NT2/D1 (cell line): ENCODE data around the gene CEP78.
A peak's percentile ranks its signal among the peaks of the same experiment; 100 is the strongest.

Source experiments
- DNase-seq: peaks from one replicate; pipeline ENCODE4 v3.0.0-alpha.2; 2011; ENCODE audit warnings: low read depth, low spot score
- H3K27me3 ChIP-seq: 2 replicates; pipeline ENCODE4 v1.6.0; 2011; ENCODE audit warnings: mild to moderate bottlenecking; ENCODE audit not compliant: insufficient read length, insufficient read depth
- H3K36me3 ChIP-seq: 2 replicates; pipeline ENCODE4 v1.6.1; 2011; ENCODE audit warnings: mild to moderate bottlenecking, low read length, mixed read lengths; ENCODE audit not compliant: insufficient read depth, insufficient read length
- H3K4me1 ChIP-seq: 2 replicates; pipeline ENCODE4 v1.5.1; 2011; ENCODE audit not compliant: insufficient read depth, insufficient read length
- H3K4me3 ChIP-seq: 2 replicates; pipeline ENCODE4 v1.5.1; 2011; ENCODE audit warnings: low read depth; ENCODE audit not compliant: insufficient read length
- H3K9ac ChIP-seq: 2 replicates; pipeline ENCODE4 v1.6.0; 2011; ENCODE audit warnings: low read depth; ENCODE audit not compliant: insufficient read length
- H3K9me3 ChIP-seq: 2 replicates; pipeline ENCODE4 v1.5.1; 2011; ENCODE audit warnings: mild to moderate bottlenecking, low read length; ENCODE audit not compliant: insufficient read depth
- SUZ12 ChIP-seq: IDR thresholded peaks from 2 replicates; pipeline ENCODE4 v1.6.1; 2011; ENCODE audit not compliant: insufficient read length, insufficient read depth; ENCODE audit errors: extremely low read depth
- YY1 ChIP-seq: IDR thresholded peaks from 2 replicates; pipeline ENCODE4 v1.6.1; 2011; ENCODE audit not compliant: insufficient read length, insufficient read depth
- ZNF274 ChIP-seq: IDR thresholded peaks from 2 replicates; pipeline ENCODE4 v1.6.1; 2011; ENCODE audit warnings: mild to moderate bottlenecking, low read depth, low read length

Gene CEP78

GRCh38 chr9:78298046-78298765, 62.3 kb downstream of the CEP78 start:
- Histone ChIP-seq H3K4me1 (no peaks in the 10 kb centered on the region), H3K36me3 (peaks cover 33% of the 10 kb centered on the region), H3K4me3 (peak overlapping the region; percentile 97), H3K27me3 (no peaks in the 10 kb centered on the region), H3K9ac (peak overlapping the region; percentile 97), H3K9me3 (no peaks in the 10 kb centered on the region)
- no peak for DNase-seq
- TF ChIP-seq ZNF274 (no peak), SUZ12 (no peak), YY1 (no peak)

- Histone ChIP-seq H3K36me3 (peaks cover 51% of the 10 kb centered on the region), H3K9me3 (no peaks in the 10 kb centered on the region), H3K4me3 (no peak overlapping the region), H3K27me3 (no peaks in the 10 kb centered on the region), H3K9ac (no peak overlapping the region), H3K4me1 (no peaks in the 10 kb centered on the region)
- DNase-seq, result no peak
- TF ChIP-seq YY1 (no peak), SUZ12 (no peak), ZNF274 (no peak)
Observed at GRCh38 chr9:78300209-78300608, 64.3 kb downstream of the CEP78 start.

GRCh38 chr9:78301466-78301865, 65.6 kb downstream of the CEP78 start:
- Histone ChIP-seq H3K9ac (no peak overlapping the region), H3K4me1 (no peaks in the 10 kb centered on the region), H3K9me3 (no peaks in the 10 kb centered on the region), H3K4me3 (no peak overlapping the region), H3K36me3 (peaks cover 64% of the 10 kb centered on the region), H3K27me3 (no peaks in the 10 kb centered on the region)
- DNase-seq, result no peak
- TF ChIP-seq ZNF274, result no peak
- TF ChIP-seq SUZ12, result no peak
- no peak for TF ChIP-seq YY1

GRCh38 chr9:78303377-78304062, 67.6 kb downstream of the CEP78 start:
- H3K9me3 ChIP-seq, result no peaks in the 10 kb centered on the region
- no peak overlapping the region for H3K4me3 ChIP-seq
- no peaks in the 10 kb centered on the region for H3K27me3 ChIP-seq
- no peak for DNase-seq
- no peaks in the 10 kb centered on the region for H3K4me1 ChIP-seq
- no peak overlapping the region for H3K9ac ChIP-seq
- H3K36me3 ChIP-seq, result peaks cover 83% of the 10 kb centered on the region
- no peak for TF ChIP-seq ZNF274
- TF ChIP-seq SUZ12, result no peak
- TF ChIP-seq YY1, result no peak

GRCh38 chr9:78304357-78304756, 68.5 kb downstream of the CEP78 start:
- Histone ChIP-seq H3K4me1 (no peaks in the 10 kb centered on the region), H3K36me3 (peaks cover 91% of the 10 kb centered on the region), H3K27me3 (no peaks in the 10 kb centered on the region), H3K9me3 (no peaks in the 10 kb centered on the region), H3K4me3 (no peak overlapping the region), H3K9ac (no peak overlapping the region)
- TF ChIP-seq SUZ12 (no peak), YY1 (no peak), ZNF274 (no peak)
- no peak for DNase-seq

- Histone ChIP-seq H3K27me3 (no peaks in the 10 kb centered on the region), H3K9ac (no peak overlapping the region), H3K4me1 (no peaks in the 10 kb centered on the region), H3K9me3 (no peaks in the 10 kb centered on the region), H3K4me3 (no peak overlapping the region), H3K36me3 (peaks cover 93% of the 10 kb centered on the region)
- no peak for DNase-seq
- no peak for TF ChIP-seq ZNF274
- TF ChIP-seq SUZ12, result no peak
Observed at GRCh38 chr9:78306222-78307076, 70.6 kb downstream of the CEP78 start.

- TF ChIP-seq SUZ12 (no peak), ZNF274 (no peak), YY1 (no peak)
- H3K36me3 ChIP-seq, result peaks cover 91% of the 10 kb centered on the region
- no peaks in the 10 kb centered on the region for H3K9me3 ChIP-seq
- H3K27me3 ChIP-seq, result no peaks in the 10 kb centered on the region
- DNase-seq, result no peak
- no peaks in the 10 kb centered on the region for H3K4me1 ChIP-seq
- H3K4me3 ChIP-seq, result no peak overlapping the region
- H3K9ac ChIP-seq, result no peak overlapping the region
Observed at GRCh38 chr9:78307360-78307759, 71.5 kb downstream of the CEP78 start.
